Epidermal melanocyte (primary cell): Measurements from ENCODE around the gene RBMS1.

Experiments used
- DNase-seq: peaks from one replicate; pipeline ENCODE4 v3.0.0; 2011; ENCODE audit warnings: low spot score; ENCODE audit not compliant: insufficient read length

The RBMS1 gene

GRCh38 chr2:160335441-160335840, 158.2 kb downstream of the RBMS1 start:
- DNase-seq = no peak

DNA sequence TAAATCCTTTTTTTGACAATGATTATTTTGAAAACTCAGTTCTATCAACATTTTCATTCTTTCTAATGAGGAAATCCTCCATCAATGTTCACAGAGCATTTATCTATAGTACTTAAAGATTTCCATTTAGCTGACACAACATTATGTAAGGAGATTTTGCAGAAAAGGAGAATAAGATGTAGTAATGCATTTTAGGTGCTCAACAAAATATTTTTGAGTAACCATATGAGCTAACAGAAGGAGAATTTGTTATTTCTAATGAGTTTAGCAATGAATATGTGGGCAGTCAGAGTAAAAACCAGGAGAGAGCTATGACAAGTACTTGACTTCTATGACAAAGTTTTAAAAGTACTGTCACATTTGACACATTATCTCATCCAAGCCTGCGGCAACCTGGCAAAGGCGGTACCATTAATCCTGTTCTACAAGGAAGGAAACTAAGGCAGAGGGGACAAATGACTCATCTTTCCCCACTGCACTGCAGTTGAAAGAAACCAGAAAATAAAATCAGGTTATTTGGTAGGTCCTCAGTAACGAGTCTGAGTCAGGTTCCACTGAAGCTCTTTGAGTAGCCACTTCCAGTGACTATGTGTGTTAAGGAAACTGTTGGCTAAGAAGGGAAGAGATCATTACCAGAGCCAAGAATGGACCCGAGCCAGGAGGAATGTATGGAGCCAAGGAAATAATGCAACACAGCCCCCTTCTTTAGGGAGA, 159.4 kb downstream of the RBMS1 start:
- DNase-seq = no peak

- DNase-seq = no peak
Observed at GRCh38 chr2:160333324-160334027, 160.1 kb downstream of the RBMS1 start.

DNA sequence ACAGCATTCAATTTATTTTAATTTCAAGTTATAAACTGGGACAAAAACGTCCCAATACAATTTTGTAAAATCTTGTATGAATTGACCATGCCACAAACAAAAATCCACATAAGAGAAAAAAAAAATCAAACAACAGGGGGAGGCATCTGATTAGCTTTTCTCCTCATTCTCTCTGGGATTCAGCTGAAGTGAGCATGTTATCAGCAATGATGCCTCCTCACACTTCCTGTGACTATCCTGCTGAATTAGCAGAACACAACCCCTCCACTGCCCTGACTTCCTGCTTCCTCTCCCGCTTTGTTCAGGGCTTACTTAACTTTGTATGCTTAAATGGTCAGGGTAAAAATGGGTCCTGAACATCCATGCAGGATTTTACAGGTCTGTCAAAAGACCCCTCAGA, 161.3 kb downstream of the RBMS1 start:
- no peak for DNase-seq

DNA sequence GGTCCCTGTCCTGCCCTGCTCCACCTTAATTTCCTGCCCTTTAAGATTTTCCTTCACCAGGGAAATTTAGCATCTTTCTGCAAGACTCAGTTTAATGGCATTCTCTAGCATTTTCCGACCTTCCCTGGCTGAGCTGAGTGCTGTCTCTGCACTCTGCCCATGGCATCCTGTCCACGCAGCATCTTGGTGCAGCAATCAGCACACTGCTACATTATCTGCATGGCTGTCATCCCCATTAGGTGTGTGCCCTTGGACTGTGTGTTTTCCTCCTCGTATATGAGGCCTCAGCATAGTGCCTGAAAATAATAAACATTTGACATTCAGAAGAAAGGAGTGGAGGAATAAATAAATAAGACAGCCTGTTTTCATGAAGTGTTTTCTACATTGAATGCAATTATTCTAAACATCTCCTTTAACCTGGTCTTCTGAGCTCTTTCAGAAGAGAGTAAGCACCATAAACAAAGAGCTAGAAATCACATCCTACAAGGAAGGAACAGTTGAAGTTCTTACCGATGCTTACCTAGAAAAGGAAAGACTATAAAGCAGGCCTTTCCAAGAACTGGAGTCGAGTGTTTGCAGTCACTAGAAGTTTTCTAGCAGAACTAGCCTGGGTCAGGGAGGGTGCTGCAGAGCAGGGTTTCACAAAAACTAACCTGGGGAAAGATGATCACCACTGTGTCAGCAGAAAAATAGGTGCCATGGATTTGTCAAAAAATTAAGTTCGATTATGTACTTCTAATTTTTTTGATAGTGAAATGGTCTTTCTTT, 162.2 kb downstream of the RBMS1 start:
- no peak for DNase-seq

DNA sequence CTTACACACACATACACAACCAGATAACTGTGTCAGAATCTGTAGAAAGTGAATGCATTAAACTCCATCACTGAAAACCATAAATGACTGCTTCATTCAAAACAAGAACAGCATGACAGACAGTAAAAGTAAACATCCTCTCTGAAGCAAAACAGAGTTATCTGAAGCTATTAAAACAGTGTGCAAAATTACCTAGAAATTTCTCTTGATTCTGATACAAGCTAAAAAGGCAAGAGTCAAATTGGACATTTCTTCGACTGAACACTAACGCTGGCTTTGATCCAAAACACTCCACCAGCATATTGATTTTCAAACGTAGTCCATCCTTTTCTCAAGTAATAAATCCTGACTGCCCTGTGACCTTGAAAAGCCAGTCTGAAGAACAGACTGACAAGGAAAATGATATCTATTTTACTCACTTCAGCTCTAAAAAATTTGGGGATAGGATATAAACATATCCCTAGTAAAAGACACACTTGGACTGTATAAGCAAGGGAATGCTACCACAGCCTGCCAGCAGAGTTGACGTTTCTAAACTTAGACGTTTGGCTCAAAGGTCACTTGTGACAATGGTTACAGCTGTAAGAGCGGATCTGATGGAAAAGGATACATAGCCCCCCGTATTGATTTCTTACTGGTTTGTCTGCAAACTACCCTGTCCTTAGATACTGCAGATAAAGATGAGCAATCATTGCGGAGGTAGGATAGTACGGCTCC, 164.6 kb downstream of the RBMS1 start:
- DNase-seq = no peak

GRCh38 chr2:160326786-160327185, 166.8 kb downstream of the RBMS1 start:
- DNase-seq = no peak

- DNase-seq = no peak
Observed at GRCh38 chr2:160325418-160325817, 168.2 kb downstream of the RBMS1 start.

DNA sequence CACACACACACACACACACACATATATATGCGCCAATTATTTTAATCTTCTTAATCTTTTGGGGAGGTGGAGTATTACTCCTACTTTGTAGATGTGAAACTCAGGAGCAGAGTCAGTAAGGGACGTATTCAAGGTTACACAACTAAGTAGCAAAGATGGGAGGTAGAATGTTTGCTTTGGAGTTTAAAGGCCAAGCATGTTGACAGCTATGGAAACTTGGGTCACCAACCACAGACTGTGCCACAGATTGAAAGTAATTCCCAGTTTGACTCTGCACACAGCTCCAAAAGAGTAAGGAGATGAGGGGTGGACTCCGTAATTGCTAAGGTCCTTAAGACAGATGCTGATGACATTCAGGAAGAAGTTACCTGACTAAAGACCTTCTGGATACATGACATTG, 168.7 kb downstream of the RBMS1 start:
- DNase-seq = no peak

GRCh38 chr2:160324161-160324800, 169.3 kb downstream of the RBMS1 start:
- DNase-seq = no peak

DNA sequence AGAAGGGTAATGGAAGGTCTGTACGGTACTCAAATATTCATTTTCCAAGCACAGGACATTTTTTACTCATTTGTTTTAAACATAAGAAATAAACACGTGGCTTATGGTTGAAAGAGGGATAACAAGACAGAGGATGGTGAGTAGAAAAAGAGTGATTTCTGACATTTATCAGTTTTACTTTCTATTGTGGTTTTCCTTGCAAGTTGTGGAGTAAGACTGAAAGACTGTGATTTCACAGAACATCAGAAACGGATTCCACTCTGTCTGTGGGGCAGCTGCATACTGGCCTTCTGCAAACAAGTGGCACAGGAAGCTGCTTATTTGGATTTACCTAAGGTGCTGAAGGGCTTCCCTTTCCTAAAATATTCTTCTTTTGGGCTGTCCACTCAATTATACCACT, 171.3 kb downstream of the RBMS1 start:
- no peak for DNase-seq

DNA sequence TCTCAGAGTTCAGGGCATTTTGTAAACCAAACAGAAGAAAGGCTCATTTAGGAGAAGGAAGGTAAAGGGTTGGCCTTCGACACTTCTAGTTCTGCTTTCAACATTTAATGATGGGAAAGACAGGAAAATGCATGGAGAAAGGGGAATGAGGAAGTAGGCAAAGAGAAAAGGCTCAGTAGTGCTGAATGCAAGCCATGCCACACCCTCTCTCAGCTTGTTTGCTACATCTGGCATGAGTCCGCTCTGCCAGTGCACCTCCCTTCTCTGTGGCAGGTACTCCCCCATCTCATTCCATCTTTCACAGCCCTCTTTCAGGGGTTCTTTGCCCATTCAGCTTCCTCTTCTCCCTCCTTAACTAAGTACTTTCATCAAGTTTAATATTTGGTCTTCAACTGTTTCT, 172.6 kb downstream of the RBMS1 start:
- DNase-seq = no peak

GRCh38 chr2:160319700-160320099, 173.9 kb downstream of the RBMS1 start:
- DNase-seq = no peak

DNA sequence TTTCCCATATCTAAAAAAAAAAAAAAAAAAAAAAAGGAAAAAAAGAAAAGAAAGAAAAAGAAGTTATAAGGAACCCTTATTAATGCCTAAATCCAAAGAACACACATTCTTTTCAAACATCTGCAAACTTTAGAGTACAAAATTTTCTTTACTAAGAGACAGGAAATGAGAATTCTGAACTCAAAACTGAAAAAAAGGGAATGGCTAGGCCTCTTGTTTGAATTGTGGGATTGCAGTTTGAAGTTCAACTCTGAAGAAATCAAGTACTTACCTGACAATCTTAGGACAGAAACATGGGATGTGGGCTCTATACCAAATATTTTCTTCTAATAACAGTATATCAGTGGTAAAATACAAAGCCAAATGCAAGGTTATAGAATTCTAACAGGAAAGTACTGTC, 175.4 kb downstream of the RBMS1 start:
- DNase-seq = no peak

DNA sequence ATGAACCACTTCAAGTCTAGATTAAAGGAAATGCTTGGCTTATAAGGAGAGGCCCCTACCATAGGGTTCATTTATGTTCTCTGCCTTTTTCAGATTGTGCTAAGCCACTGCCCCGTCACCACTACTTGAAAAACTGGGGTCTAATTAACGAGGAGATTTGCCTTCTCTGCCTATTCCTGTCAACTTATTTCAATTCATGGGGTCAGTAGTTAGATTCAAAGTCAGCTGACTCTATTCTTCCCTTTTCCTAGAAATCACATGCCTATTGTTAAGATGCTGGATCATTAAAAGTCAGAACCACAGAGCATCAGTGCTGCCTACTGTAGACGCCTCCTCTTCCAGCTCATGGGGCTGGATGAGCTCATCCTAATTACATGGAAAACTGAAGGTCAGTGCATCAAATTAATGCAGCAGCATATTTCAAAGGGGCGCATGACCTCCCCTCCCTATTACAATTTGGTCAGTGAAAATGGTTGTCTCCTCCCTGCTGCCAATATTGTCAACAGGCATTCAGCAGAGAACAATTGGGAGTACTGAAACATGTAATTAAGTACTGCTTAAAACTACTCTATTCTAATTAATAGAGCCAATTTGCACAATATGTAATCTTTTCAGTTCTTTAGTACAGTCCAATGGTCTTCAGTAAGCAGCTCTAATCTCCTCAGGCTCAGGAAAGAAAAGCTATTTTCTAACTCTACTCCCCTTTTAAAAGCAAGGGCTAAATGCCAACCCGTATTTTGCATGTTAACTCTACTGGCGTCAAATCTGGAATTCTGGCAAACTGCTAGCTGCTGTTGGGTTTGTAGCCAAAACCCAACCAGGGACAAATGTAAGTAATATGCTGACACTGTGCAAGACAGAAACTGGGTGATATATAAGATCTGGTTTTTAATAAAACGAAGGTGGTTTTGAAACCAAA, 176.2 kb downstream of the RBMS1 start:
- DNase-seq = no peak

DNA sequence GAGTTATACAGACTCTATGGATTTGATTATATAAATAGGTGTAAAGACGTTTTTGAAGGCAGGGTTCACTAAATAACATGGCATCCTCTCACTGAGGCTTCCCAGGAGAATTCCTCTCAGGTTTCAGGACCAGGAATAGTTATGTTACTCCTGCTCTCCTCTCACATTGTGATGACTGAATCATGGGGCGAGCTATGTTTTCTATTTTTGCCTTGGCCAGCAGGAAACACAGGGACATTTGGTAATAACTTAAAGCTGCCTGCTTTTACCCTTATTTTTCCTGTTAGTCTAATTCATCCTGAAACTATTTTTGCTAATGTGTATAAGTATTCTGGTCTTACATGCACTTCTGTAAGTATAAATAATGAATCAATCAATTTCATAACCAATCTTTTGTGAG, 178.3 kb downstream of the RBMS1 start:
- no peak for DNase-seq

DNA sequence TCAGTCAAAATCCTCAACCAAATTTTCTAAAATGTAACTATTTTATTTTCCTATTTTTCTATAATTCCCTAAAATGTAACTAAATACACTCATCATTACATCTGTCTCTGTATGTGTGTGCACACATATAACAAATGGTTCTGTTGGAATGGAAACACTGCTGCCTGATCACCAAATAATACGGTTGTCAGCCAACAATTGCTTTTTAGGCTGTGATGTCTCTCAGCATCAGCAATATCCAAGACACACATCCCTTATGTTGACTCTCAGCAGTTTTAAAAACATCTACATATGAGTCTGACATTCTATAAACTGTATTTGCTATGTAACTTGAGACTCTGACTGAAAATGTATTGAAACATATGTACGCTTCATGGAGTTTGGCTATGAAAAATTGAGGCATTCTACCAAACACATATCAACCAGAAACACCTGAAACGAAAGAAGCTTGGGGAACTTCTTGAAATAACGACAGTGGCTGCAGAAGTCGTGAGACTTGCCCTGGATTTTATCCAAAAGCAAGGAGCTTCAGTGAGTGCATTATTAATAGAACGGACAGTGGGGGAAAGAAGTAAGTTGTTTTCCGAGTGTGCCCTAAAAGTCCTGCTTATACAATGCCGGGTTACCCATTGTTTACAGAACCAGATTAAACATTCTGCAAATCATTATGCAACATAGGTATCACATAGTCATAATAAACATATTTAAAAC, 183.3 kb downstream of the RBMS1 start:
- no peak for DNase-seq

DNA sequence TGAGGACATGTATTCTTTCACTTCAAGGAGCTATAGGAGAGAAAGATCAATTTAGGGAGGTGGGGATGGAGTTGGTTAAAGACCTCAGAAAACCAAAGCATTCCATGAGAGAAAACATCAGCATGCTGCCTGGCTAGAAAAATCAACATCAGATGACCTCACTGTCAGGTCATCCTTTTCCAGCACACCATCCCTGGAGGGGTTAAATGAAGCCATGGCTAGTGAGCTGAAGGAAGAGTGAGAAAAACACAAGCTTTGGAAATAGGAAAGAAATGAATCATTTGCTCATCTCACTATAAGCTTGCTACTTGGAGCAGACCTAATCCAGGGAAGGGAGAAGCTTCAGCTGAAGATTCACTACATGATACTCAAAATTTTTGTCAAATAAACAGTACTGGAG, 184.0 kb downstream of the RBMS1 start:
- no peak for DNase-seq

DNA sequence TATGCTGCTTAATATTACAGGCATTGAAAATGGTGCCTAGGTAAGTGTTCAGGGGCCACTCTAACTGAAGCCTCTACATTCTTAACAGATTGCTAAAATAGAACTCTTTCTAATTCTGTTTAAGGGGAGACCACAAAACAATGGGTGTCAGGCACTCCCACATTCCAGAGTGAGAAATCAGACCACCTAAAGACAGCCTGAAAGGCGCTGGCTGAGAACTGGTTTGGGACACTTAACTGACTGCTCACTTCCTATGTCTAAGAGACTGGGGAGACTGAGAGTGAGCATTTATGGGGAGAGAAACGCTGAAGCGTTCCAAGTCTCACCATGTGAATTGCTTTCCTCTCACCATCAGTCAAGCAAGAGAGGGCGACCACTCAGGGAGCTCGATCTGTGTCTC, 184.7 kb downstream of the RBMS1 start:
- DNase-seq = no peak

DNA sequence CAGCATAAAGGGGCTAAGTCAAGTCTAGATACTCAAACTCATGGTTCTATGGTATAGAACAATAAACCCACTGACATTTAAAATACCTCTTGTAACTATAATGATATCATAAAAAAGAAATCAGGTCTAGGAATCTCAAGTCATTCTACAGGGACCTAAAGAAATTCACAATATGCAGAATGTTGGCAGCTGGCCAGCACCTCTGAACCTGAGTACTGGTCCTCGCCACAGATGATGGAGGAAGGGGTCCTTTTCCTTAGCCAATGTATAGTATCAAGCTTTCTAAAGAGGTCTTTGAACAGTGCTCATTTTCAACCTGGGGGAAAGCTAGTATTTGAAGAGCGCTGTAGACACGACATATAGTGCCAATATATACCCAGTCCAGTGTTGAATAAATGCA, 185.1 kb downstream of the RBMS1 start:
- no peak for DNase-seq
